Left lobe of liver (tissue), 2 donors: Measurements from ENCODE around the gene ARMC6. TPM values are rescaled to one million over a fixed set of nuclear protein-coding genes. Genes with fewer than 3 reads are reported as not detected.
A peak's percentile ranks its signal among the peaks of the same experiment; 100 is the strongest.
"Not testable (repeated sequence)": the region's sequence is repeated elsewhere in the genome, so short reads cannot be mapped to it uniquely, and the experiment has no call there.

ENCODE experiments used
- ATAC-seq: fragments of 200-7000 bp; cut with Tn5 transposase; one replicate; pipeline ENCODE4 v1.9.1; 2020; ENCODE audit warnings: mild to moderate bottlenecking, moderate library complexity
- DNase-seq: peaks from one replicate; pipeline ENCODE4 v3.0.0-alpha.2; 2020; ENCODE audit warnings: low spot score
- total RNA-seq: library from RNA; stranded (reverse); gene quantifications from one replicate; pipeline ENCODE4 v1.2.1, GENCODE V29; 2021
- donor health status: DM: no; HTN: no; CAD: no; lungs with moderate emphysema.
- donor health status: DM: no; HTN: yes; CAD: no.

ARMC6 gene
- total RNA-seq, 1 donor from 2014 or later = 50.9 TPM

GRCh38 chr19:19068659-19069654 lies 35.6 kb downstream of the ARMC6 start:
- no peak for DNase-seq
- ATAC-seq = peak; percentile 20

- ATAC-seq (no peak), DNase-seq (no peak)
These were observed 38.5 kb downstream of the ARMC6 start for GRCh38 chr19:19071897-19072296.

- DNase-seq = no peak
- ATAC-seq = peak; percentile 20
These were observed 40.9 kb downstream of the ARMC6 start for GRCh38 chr19:19074196-19074882.

- DNase-seq = no peak
- no peak for ATAC-seq
These were observed 41.7 kb downstream of the ARMC6 start for GRCh38 chr19:19075126-19075525.

- DNase-seq = no peak
These were observed 43.1 kb downstream of the ARMC6 start for GRCh38 chr19:19076476-19076875.

GRCh38 chr19:19077103-19077502 lies 43.7 kb downstream of the ARMC6 start:
- ATAC-seq (peak; percentile 19), DNase-seq (no peak)

More at GRCh38 chr19:19076476-19076875, 43.1 kb downstream of the ARMC6 start:
- ATAC-seq = no peak

GRCh38 chr19:19078801-19079200 lies 45.4 kb downstream of the ARMC6 start:
- no peak for ATAC-seq
- no peak for DNase-seq

GRCh38 chr19:19079571-19079970 lies 46.2 kb downstream of the ARMC6 start:
- DNase-seq (no peak), ATAC-seq (no peak)

- DNase-seq = peak; percentile 78
- ATAC-seq = peak; percentile 68
These were observed 48.3 kb downstream of the ARMC6 start for GRCh38 chr19:19081642-19082151.

- ATAC-seq = peak; percentile 20
- DNase-seq = no peak
These were observed 50.2 kb downstream of the ARMC6 start for GRCh38 chr19:19083413-19084178.

- ATAC-seq = peak; percentile 9
These were observed 54.3 kb downstream of the ARMC6 start for GRCh38 chr19:19087676-19088075.

GRCh38 chr19:19094513-19094912 lies 61.1 kb downstream of the ARMC6 start:
- peak; percentile 8 for ATAC-seq
- DNase-seq = peak; percentile 56

More at GRCh38 chr19:19087676-19088075, 54.3 kb downstream of the ARMC6 start:
- DNase-seq = no peak

- peak; percentile 29 for ATAC-seq
These were observed 62.3 kb downstream of the ARMC6 start for GRCh38 chr19:19095691-19096090.

GRCh38 chr19:19096641-19097627 lies 63.5 kb downstream of the ARMC6 start:
- peak; percentile 96 for DNase-seq
- peak; percentile 45 for ATAC-seq

More at GRCh38 chr19:19095691-19096090, 62.3 kb downstream of the ARMC6 start:
- DNase-seq = peak; percentile 69

- DNase-seq (no peak), ATAC-seq (no peak)
These were observed 64.8 kb downstream of the ARMC6 start for GRCh38 chr19:19098084-19098702.

GRCh38 chr19:19098703-19099632 lies 65.6 kb downstream of the ARMC6 start:
- peak; percentile 96 for DNase-seq
- peak; percentile 60 for ATAC-seq

- ATAC-seq = peak; percentile 55
- DNase-seq = peak; percentile 93
These were observed 68.1 kb downstream of the ARMC6 start for GRCh38 chr19:19101540-19101939.

GRCh38 chr19:19102566-19102965 lies 69.2 kb downstream of the ARMC6 start:
- not testable (repeated sequence) for DNase-seq, ATAC-seq
